ENCODE data around the gene WNT5A. TPM values are rescaled to one million over a fixed set of nuclear protein-coding genes. Genes with fewer than 3 reads are reported as not detected.

The WNT5A gene
- polyA plus RNA-seq, 1 donor (not counting 4 experiments of a cell fraction or from before 2014, with no cell fraction given) = 9.4 TPM

GRCh38 chr3:55527361-55527760, 40.3 kb upstream of the WNT5A start:
- Histone ChIP-seq H3K27me3 (ENCODE audit: control insufficient read depth, extremely low read depth, insufficient read depth, low read length) (no peaks in the 10 kb centered on the region), H3K4me3 (ENCODE audit: control insufficient read depth in 2 of 3, extremely low read depth in 1 of 3, insufficient read depth in 2 of 3, low read depth in 1 of 3, low read length in 3 of 3) (no peak overlapping the region), H3K9me3 (ENCODE audit: control insufficient read depth, low read depth, low read length) (no peaks in the 10 kb centered on the region), H4K20me1 (ENCODE audit: control insufficient read depth, extremely low read depth, insufficient read depth, low read length) (no peaks in the 10 kb centered on the region), H3K36me3 (ENCODE audit: control insufficient read depth in 2 of 2, extremely low read depth in 1 of 2, insufficient read depth in 2 of 2, low read length in 2 of 2) (no peaks in the 10 kb centered on the region), H3K9ac (ENCODE audit: control insufficient read depth, extremely low read depth, insufficient read depth, low read length) (no peak overlapping the region), H3K79me2 (ENCODE audit: control insufficient read depth, insufficient read depth, low read length) (no peaks in the 10 kb centered on the region), H3K27ac (ENCODE audit: control insufficient read depth, insufficient read depth, low read length) (no peak overlapping the region), H2AFZ (ENCODE audit: control insufficient read depth, low read length) (no peak overlapping the region), H3K4me2 (ENCODE audit: control insufficient read depth, extremely low read depth, insufficient read depth, low read depth, low read length) (no peak overlapping the region), H3K4me1 (ENCODE audit: control insufficient read depth, extremely low read depth, insufficient read depth, low read length) (peaks cover 16% of the 10 kb centered on the region), H3K9me1 (ENCODE audit: control insufficient read depth, extremely low read depth, insufficient read depth, low read length) (no peaks in the 10 kb centered on the region)
- FAIRE-seq = no peak
- DNase-seq (ENCODE audit: low read depth, low spot score) = no peak
- TF ChIP-seq CTCF (optimal IDR thresholded peaks at IDR 0.05 in 1 of 3, IDR thresholded peaks at IDR 0.05 in 1 of 3, conservative IDR thresholded peaks at IDR 0.05 in 1 of 3; ENCODE audit: extremely low read depth in 1 of 3, insufficient read depth in 2 of 3, low read length in 3 of 3) (no peak), EZH2 (IDR thresholded peaks at IDR 0.05; ENCODE audit: low read length) (no peak)
- dilution Hi-C loops (cut with MboI; ENCODE audit: extremely low pct_ligation_motif_present, low sequenced_read_pairs) = no loop called here

- dilution Hi-C loops (cut with MboI; ENCODE audit: extremely low pct_ligation_motif_present, low sequenced_read_pairs) = no loop called here
- no peak for TF ChIP-seq EZH2 (IDR thresholded peaks at IDR 0.05; ENCODE audit: low read length)
- no peak for TF ChIP-seq CTCF (optimal IDR thresholded peaks at IDR 0.05 in 1 of 3, IDR thresholded peaks at IDR 0.05 in 1 of 3, conservative IDR thresholded peaks at IDR 0.05 in 1 of 3; ENCODE audit: extremely low read depth in 1 of 3, insufficient read depth in 2 of 3, low read length in 3 of 3)
- no peak for FAIRE-seq
- DNase-seq (ENCODE audit: low read depth, low spot score) = no peak
- no peak overlapping the region for H3K27ac ChIP-seq (ENCODE audit: control insufficient read depth, insufficient read depth, low read length)
- H3K4me2 ChIP-seq (ENCODE audit: control insufficient read depth, extremely low read depth, insufficient read depth, low read depth, low read length) = no peak overlapping the region
- H3K4me1 ChIP-seq (ENCODE audit: control insufficient read depth, extremely low read depth, insufficient read depth, low read length) = peaks cover 20% of the 10 kb centered on the region
- no peaks in the 10 kb centered on the region for H3K36me3 ChIP-seq (ENCODE audit: control insufficient read depth in 2 of 2, extremely low read depth in 1 of 2, insufficient read depth in 2 of 2, low read length in 2 of 2)
- no peaks in the 10 kb centered on the region for H3K9me3 ChIP-seq (ENCODE audit: control insufficient read depth, low read depth, low read length)
- no peaks in the 10 kb centered on the region for H4K20me1 ChIP-seq (ENCODE audit: control insufficient read depth, extremely low read depth, insufficient read depth, low read length)
- H3K79me2 ChIP-seq (ENCODE audit: control insufficient read depth, insufficient read depth, low read length) = no peaks in the 10 kb centered on the region
- H3K27me3 ChIP-seq (ENCODE audit: control insufficient read depth, extremely low read depth, insufficient read depth, low read length) = no peaks in the 10 kb centered on the region
- H3K4me3 ChIP-seq (ENCODE audit: control insufficient read depth in 2 of 3, extremely low read depth in 1 of 3, insufficient read depth in 2 of 3, low read depth in 1 of 3, low read length in 3 of 3) = no peak overlapping the region
- H2AFZ ChIP-seq (ENCODE audit: control insufficient read depth, low read length) = no peak overlapping the region
- no peaks in the 10 kb centered on the region for H3K9me1 ChIP-seq (ENCODE audit: control insufficient read depth, extremely low read depth, insufficient read depth, low read length)
- no peak overlapping the region for H3K9ac ChIP-seq (ENCODE audit: control insufficient read depth, extremely low read depth, insufficient read depth, low read length)
Measured at GRCh38 chr3:55526332-55527030, 39.4 kb upstream of the WNT5A start.
